Activated CD8-positive, alpha-beta memory T cell treated with anti-CD3 and anti-CD28 coated beads, Interleukin-2, amount 50 U/mL, for 48 hours (primary cell): ENCODE results near the gene PTPRM.

ENCODE experiments used
- DNase-seq: peaks from one replicate; pipeline ENCODE4 v3.0.0-alpha.2; 2020

PTPRM gene

GRCh38 chr18:7677424-7677823 is 110.3 kb downstream of the PTPRM start:
- no peak for DNase-seq

GRCh38 chr18:7678389-7678788 is 111.3 kb downstream of the PTPRM start:
- DNase-seq, result no peak

- DNase-seq, result no peak
Observed at GRCh38 chr18:7678801-7679200, 111.7 kb downstream of the PTPRM start.

GRCh38 chr18:7681298-7681697 is 114.2 kb downstream of the PTPRM start:
- DNase-seq, result no peak

GRCh38 chr18:7682321-7682720 is 115.2 kb downstream of the PTPRM start:
- no peak for DNase-seq

GRCh38 chr18:7683753-7684152 is 116.6 kb downstream of the PTPRM start:
- DNase-seq, result no peak

GRCh38 chr18:7684357-7684756 is 117.2 kb downstream of the PTPRM start:
- DNase-seq, result no peak

GRCh38 chr18:7684966-7685365 is 117.8 kb downstream of the PTPRM start:
- no peak for DNase-seq

GRCh38 chr18:7686278-7686677 is 119.2 kb downstream of the PTPRM start:
- DNase-seq, result no peak

- DNase-seq, result no peak
Observed at GRCh38 chr18:7688580-7688979, 121.5 kb downstream of the PTPRM start.

- DNase-seq, result no peak
Observed at GRCh38 chr18:7691206-7691605, 124.1 kb downstream of the PTPRM start.

GRCh38 chr18:7696780-7697179 is 129.7 kb downstream of the PTPRM start:
- DNase-seq, result no peak

- DNase-seq, result no peak
Observed at GRCh38 chr18:7697306-7697705, 130.2 kb downstream of the PTPRM start.

- no peak for DNase-seq
Observed at GRCh38 chr18:7711495-7711894, 144.4 kb downstream of the PTPRM start.

GRCh38 chr18:7720395-7720794 is 153.3 kb downstream of the PTPRM start:
- DNase-seq, result no peak

GRCh38 chr18:7721532-7721931 is 154.4 kb downstream of the PTPRM start:
- no peak for DNase-seq

GRCh38 chr18:7722955-7723354 is 155.8 kb downstream of the PTPRM start:
- no peak for DNase-seq

- DNase-seq, result no peak
Observed at GRCh38 chr18:7723558-7723957, 156.4 kb downstream of the PTPRM start.

GRCh38 chr18:7725473-7725872 is 158.4 kb downstream of the PTPRM start:
- no peak for DNase-seq

- no peak for DNase-seq
Observed at GRCh38 chr18:7725897-7726296, 158.8 kb downstream of the PTPRM start.

GRCh38 chr18:7726522-7726921 is 159.4 kb downstream of the PTPRM start:
- DNase-seq, result no peak

- no peak for DNase-seq
Observed at GRCh38 chr18:7727361-7728076, 160.4 kb downstream of the PTPRM start.

GRCh38 chr18:7728297-7728696 is 161.2 kb downstream of the PTPRM start:
- no peak for DNase-seq

- no peak for DNase-seq
Observed at GRCh38 chr18:7729868-7730267, 162.8 kb downstream of the PTPRM start.

GRCh38 chr18:7730682-7731081 is 163.6 kb downstream of the PTPRM start:
- DNase-seq, result no peak
